HEK293 (cell line): Measurements from ENCODE around the gene SIK2.

ENCODE experiments used
- CTCF ChIA-PET: fragments of 350-600 bp; formaldehyde crosslinking; extraction: SDS; loops from one replicate; lab custom pipeline; 2021; ENCODE audit warnings: antibody characterized with exemption; lab: Yijun Ruan, JAX
- POLR2A ChIA-PET: fragments of 300-600 bp; formaldehyde crosslinking; extraction: SDS; loops from one replicate; lab custom pipeline; 2020; ENCODE audit warnings: antibody characterized with exemption, inconsistent platforms; lab: Yijun Ruan, JAX
- H3K27ac ChIP-seq: fragments of 200-500 bp; sonication (Bioruptor generic); 2 replicates; pipeline ENCODE4 v1.5.1; 2014; ENCODE audit warnings: low read depth, low read length, control low read depth, inconsistent platforms; ENCODE audit errors: extremely low read depth
- H3K36me3 ChIP-seq, 2 experiments: fragments of 200-500 bp in 1 of 2; sonication (Bioruptor generic) in 1 of 2; 1 replicate in 1 of 2; 2 replicates in 1 of 2; pipeline ENCODE4 v1.5.1; 2014 to 2017; ENCODE audit warnings: inconsistent platforms in 2 of 2, low read length in 2 of 2; ENCODE audit not compliant: control insufficient read depth in 2 of 2, insufficient read depth in 1 of 2
- H3K4me1 ChIP-seq: fragments of 200-500 bp; sonication (Bioruptor generic); 2 replicates; pipeline ENCODE4 v1.5.1; 2014; ENCODE audit warnings: mild to moderate bottlenecking, low read length, inconsistent platforms; ENCODE audit not compliant: control insufficient read depth, insufficient read depth
- H3K4me3 ChIP-seq: 2 replicates; pipeline ENCODE4 v1.5.1; 2011; ENCODE audit warnings: low read depth, mild to moderate bottlenecking, control low read depth, low read length, moderate library complexity
- H3K9me3 ChIP-seq: fragments of 200-500 bp; sonication (Bioruptor generic); 2 replicates; pipeline ENCODE4 v1.5.1; 2014; ENCODE audit warnings: low read depth, low read length, inconsistent platforms; ENCODE audit not compliant: control insufficient read depth, insufficient read depth
- GLI4 ChIP-seq: fragments of 450-650 bp; formaldehyde crosslinking; IDR thresholded peaks from 2 replicates; pipeline ENCODE4 v1.5.1; 2016; ENCODE audit warnings: missing biosample characterization, missing genetic modification characterization
- IKZF3 ChIP-seq: fragments of 450-650 bp; IDR thresholded peaks from 2 replicates; pipeline ENCODE4 v1.5.0; 2018; ENCODE audit warnings: missing biosample characterization, mild to moderate bottlenecking, missing genetic modification characterization, moderate library complexity
- PRDM1 ChIP-seq: fragments of 450-650 bp; formaldehyde crosslinking; IDR thresholded peaks from 2 replicates; pipeline ENCODE4; 2016; ENCODE audit warnings: missing biosample characterization, missing genetic modification characterization
- RBAK ChIP-seq: fragments of 450-650 bp; formaldehyde crosslinking; IDR thresholded peaks from 2 replicates; pipeline ENCODE4 v1.5.1; 2016; ENCODE audit warnings: missing biosample characterization, missing genetic modification characterization
- SCRT1 ChIP-seq: fragments of 450-650 bp; formaldehyde crosslinking; IDR thresholded peaks from 2 replicates; pipeline ENCODE4 v1.5.1; 2016; ENCODE audit warnings: missing biosample characterization, missing genetic modification characterization, borderline replicate concordance
- SETDB1 ChIP-seq: IDR thresholded peaks from one replicate; pipeline ENCODE4 v1.6.1; 2017; ENCODE audit warnings: mild to moderate bottlenecking, low read length, moderate library complexity, mixed read lengths; ENCODE audit not compliant: insufficient read length
- SP7 ChIP-seq: fragments of 450-650 bp; formaldehyde crosslinking; IDR thresholded peaks from 2 replicates; pipeline ENCODE4 v1.5.1; 2016; ENCODE audit warnings: missing biosample characterization, missing genetic modification characterization
- TRIM28 ChIP-seq: IDR thresholded peaks from 2 replicates; pipeline ENCODE4 v1.6.1; 2011; ENCODE audit warnings: low read length, control low read depth, borderline replicate concordance
- YY1 ChIP-seq: fragments of 450-650 bp; formaldehyde crosslinking; IDR thresholded peaks from 2 replicates; pipeline ENCODE4 v1.5.1; 2018; ENCODE audit warnings: missing biosample characterization, missing genetic modification characterization
- ZEB2 ChIP-seq: fragments of 450-650 bp; formaldehyde crosslinking; IDR thresholded peaks from 2 replicates; pipeline ENCODE4 v1.5.1; 2016; ENCODE audit warnings: missing biosample characterization, missing genetic modification characterization
- ZFP3 ChIP-seq: fragments of 450-650 bp; formaldehyde crosslinking; IDR thresholded peaks from 2 replicates; pipeline ENCODE4 v1.5.1; 2016; ENCODE audit warnings: low read depth, missing biosample characterization, missing genetic modification characterization
- ZNF169 ChIP-seq: fragments of 450-650 bp; formaldehyde crosslinking; IDR thresholded peaks from 2 replicates; pipeline ENCODE4 v1.5.1; 2016; ENCODE audit warnings: missing biosample characterization, missing genetic modification characterization
- ZNF335 ChIP-seq: fragments of 450-650 bp; formaldehyde crosslinking; conservative IDR thresholded peaks from 2 replicates; pipeline ENCODE4 v1.5.1; 2016; ENCODE audit warnings: missing biosample characterization, missing genetic modification characterization
- ZNF350 ChIP-seq: fragments of 450-650 bp; formaldehyde crosslinking; IDR thresholded peaks from 2 replicates; pipeline ENCODE4 v1.5.0; 2017; ENCODE audit warnings: missing biosample characterization, mild to moderate bottlenecking, missing genetic modification characterization
- ZNF391 ChIP-seq: fragments of 450-650 bp; formaldehyde crosslinking; IDR thresholded peaks from 2 replicates; pipeline ENCODE4 v1.5.1; 2016; ENCODE audit warnings: low read depth, missing biosample characterization, missing genetic modification characterization, borderline replicate concordance
- ZNF510 ChIP-seq: fragments of 450-650 bp; formaldehyde crosslinking; IDR thresholded peaks from 2 replicates; pipeline ENCODE4 v1.5.1; 2018; ENCODE audit warnings: mild to moderate bottlenecking, missing genetic modification characterization, missing biosample characterization; ENCODE audit not compliant: insufficient replicate concordance
- ZNF514 ChIP-seq: fragments of 450-650 bp; formaldehyde crosslinking; IDR thresholded peaks from 2 replicates; pipeline ENCODE4 v1.5.1; 2016; ENCODE audit warnings: missing biosample characterization, missing genetic modification characterization
- TF ChIP-seq, protein P1 (sequence below): IDR thresholded peaks from 2 replicates; pipeline ENCODE4 v1.6.1; 2011; ENCODE audit warnings: mild to moderate bottlenecking, low read depth, low read length, borderline replicate concordance
- TF ChIP-seq, protein P2 (sequence below): fragments of 450-650 bp; formaldehyde crosslinking; IDR thresholded peaks from 2 replicates; pipeline ENCODE4 v1.5.1; 2016; ENCODE audit warnings: missing biosample characterization, missing genetic modification characterization

The SIK2 gene

DNA sequence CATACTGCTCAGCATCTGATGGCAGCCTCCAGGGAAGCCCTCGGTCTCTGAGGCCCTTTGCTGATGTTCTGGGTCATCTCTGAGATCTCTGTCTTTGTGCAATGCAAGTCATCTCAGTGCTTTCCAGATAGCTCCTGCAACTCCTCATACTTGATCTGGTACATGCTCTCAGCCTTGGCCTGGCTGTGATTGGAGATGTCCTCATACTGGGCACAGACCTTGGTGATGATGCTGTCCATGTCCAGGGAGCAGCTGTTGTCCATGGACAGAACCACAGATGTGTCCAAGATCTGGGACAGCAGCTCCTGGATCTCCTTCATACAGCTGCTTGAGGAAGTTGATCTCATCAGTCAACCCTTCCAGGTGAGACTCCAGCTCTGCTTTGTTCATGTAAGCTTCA, 69.1 kb downstream of the SIK2 start:
- no peaks in the 10 kb centered on the region for H3K4me1 ChIP-seq
- H3K27ac ChIP-seq = no peak overlapping the region
- peaks cover 0 to 30% of the 10 kb centered on the region in 2 experiments; a peak in 1 of 3 replicates for H3K36me3 ChIP-seq
- TF ChIP-seq, protein P1, sequence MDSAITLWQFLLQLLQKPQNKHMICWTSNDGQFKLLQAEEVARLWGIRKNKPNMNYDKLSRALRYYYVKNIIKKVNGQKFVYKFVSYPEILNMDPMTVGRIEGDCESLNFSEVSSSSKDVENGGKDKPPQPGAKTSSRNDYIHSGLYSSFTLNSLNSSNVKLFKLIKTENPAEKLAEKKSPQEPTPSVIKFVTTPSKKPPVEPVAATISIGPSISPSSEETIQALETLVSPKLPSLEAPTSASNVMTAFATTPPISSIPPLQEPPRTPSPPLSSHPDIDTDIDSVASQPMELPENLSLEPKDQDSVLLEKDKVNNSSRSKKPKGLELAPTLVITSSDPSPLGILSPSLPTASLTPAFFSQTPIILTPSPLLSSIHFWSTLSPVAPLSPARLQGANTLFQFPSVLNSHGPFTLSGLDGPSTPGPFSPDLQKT = no peak
- TF ChIP-seq SETDB1 (no peak), YY1 (no peak), ZEB2 (no peak), ZFP3 (tag by site-specific recombination) (no peak), PRDM1 (tag by site-specific recombination) (no peak), TRIM28 (no peak)
- TF ChIP-seq, protein P2, sequence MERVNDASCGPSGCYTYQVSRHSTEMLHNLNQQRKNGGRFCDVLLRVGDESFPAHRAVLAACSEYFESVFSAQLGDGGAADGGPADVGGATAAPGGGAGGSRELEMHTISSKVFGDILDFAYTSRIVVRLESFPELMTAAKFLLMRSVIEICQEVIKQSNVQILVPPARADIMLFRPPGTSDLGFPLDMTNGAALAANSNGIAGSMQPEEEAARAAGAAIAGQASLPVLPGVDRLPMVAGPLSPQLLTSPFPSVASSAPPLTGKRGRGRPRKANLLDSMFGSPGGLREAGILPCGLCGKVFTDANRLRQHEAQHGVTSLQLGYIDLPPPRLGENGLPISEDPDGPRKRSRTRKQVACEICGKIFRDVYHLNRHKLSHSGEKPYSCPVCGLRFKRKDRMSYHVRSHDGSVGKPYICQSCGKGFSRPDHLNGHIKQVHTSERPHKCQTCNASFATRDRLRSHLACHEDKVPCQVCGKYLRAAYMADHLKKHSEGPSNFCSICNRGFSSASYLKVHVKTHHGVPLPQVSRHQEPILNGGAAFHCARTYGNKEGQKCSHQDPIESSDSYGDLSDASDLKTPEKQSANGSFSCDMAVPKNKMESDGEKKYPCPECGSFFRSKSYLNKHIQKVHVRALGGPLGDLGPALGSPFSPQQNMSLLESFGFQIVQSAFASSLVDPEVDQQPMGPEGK (tag by site-specific recombination) = no peak
- no peak overlapping the region for H3K4me3 ChIP-seq
- H3K9me3 ChIP-seq = no peaks in the 10 kb centered on the region
- ChIA-PET POLR2A (no interaction called here), CTCF (no interaction called here)

DNA sequence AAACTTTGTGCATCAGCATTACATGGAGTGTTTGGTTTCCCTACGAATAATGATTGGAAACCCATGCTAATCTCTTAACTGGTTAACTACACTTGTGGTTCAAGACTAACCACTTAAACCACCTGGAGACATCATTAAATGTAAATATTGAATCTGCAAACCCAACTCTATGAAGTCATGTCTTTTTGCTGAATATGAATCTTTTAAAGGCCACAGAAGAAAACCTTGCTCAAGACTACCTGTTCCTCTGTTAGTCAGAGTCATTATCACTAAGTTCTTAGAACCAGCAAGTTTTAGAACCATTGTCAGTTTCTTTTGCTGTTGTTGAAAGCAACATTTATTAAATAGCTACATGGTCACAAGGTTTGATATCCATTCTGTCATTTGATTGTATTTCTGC, 70.7 kb downstream of the SIK2 start:
- no peaks in the 10 kb centered on the region for H3K9me3 ChIP-seq
- no peaks in the 10 kb centered on the region for H3K4me1 ChIP-seq
- ChIA-PET CTCF (interaction anchor here (0.6 kb wide), 1 partner anchor 106 kb away, joined by 3 read pairs; no protein-coding TSS in a partner anchor), POLR2A (no interaction called here)
- peaks cover 0 to 30% of the 10 kb centered on the region in 2 experiments; a peak in 1 of 3 replicates for H3K36me3 ChIP-seq
- H3K4me3 ChIP-seq = no peak overlapping the region
- TF ChIP-seq GLI4 (no peak), ZNF169 (tag by site-specific recombination) (no peak), RBAK (tag by site-specific recombination) (no peak), ZNF335 (tag by site-specific recombination) (no peak), ZNF391 (tag by site-specific recombination) (no peak), ZNF514 (tag by site-specific recombination) (no peak), ZNF510 (no peak), IKZF3 (tag by site-specific recombination) (no peak), SCRT1 (no peak)
- no peak overlapping the region for H3K27ac ChIP-seq

DNA sequence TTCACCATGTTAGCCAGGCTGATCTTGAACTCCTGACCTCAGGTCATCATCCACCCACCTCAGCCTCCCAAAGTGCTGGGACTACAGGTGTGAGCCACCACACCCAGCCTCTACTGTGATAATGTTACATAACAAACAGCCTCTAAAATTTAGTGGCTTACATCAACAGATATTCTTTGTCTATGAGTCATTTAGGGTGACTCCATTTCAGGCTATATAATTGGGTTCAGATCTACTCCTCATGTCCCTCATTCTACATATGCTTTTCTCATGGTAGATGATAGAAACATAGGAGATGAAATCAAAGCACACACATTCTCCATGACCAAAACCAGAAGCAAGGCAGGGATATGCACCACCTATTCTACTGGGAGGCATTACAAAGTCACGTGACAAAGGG, 72.7 kb downstream of the SIK2 start:
- Histone ChIP-seq H3K36me3 (peaks cover 0 to 30% of the 10 kb centered on the region in 2 experiments; a peak in 1 of 3 replicates), H3K27ac (no peak overlapping the region), H3K9me3 (no peaks in the 10 kb centered on the region), H3K4me3 (no peak overlapping the region), H3K4me1 (no peaks in the 10 kb centered on the region)
- POLR2A ChIA-PET = no interaction called here
- TF ChIP-seq SP7 (tag by site-specific recombination) (0 out of 2 replicates have a peak, but pooled peaks have one; percentile 30), ZNF350 (tag by site-specific recombination) (no peak)
- CTCF ChIA-PET = interaction anchor here (0.5 to 0.6 kb wide), 2 partner anchors 30 to 88 kb away, joined by 5 to 7 read pairs; no protein-coding TSS in a partner anchor
